NK-92 (cell line): ENCODE measurements around the gene ERP27.

Source experiments
- DNase-seq: peaks from one replicate; lab custom pipeline; 2025; ENCODE audit not compliant: unreplicated experiment; lab: John Stamatoyannopoulos, UW

Gene ERP27

DNA sequence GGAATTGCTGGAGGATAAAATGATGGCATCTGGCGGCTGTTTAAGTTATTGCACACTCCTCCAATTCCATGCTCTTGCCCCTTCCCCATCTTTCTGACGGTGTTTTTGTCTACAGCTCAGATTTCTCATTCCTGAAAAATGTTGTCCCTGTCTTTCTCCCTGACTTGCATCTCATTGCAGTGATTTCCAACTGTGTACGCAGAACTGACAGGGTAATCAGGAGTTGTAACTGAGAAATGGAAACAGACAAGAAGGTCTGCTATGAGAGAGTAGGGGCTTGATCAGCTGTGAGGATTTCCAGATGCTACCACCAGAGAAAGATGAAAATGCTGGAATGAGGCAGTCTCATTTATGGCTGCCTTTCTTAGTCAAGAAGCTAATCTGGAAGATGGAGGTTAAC is 1.3 kb downstream of the ERP27 start:
- no peak for DNase-seq

DNA sequence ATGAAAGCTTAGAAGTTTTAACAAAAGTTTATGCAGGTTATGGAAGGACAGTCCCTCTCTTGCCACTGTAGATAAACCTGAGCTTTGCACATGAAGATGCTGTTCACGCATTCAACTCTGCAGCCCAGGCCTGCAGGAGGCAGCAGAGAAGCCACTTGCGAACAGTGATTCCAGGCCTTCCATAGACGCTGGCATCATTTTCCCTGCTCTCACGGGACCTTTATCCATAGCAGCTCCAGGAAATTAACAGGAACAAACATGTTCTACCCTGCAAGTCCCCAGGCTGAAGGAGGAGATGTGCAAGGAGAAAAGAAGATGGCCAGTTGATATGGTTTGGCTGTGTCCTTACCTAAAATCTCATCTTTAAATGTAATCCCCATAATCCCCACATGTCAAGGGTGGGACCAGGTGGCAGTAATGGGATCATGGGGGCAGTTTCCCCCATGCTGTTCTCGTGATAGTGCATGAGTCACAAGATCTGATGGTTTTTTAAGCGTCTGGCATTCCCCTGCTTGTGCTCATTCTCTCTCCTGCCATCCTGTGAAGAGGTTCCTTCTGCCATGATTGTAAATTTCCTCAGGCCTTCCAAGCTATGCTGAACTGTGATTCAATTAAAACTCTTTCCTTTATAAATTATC is 2.0 kb downstream of the ERP27 start:
- DNase-seq: no peak

DNA sequence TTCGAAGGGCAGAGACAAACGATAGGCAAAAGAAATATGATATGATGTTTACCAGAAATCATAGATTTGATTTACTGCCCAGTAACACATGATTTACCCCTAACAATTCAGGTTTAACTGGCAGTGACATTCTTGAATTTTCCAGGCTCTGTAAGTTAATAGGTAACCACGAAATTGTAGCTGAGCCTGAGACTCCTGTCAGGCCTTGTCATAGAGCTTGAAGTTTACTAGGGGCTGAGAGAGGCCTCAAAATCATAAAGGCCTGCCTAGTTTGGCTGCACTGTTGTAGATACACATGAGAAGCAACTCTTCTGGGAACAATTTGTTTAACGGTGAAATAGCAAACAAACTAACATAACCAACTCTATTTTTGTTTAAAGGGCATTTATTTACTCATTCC is 3.3 kb downstream of the ERP27 start:
- no peak for DNase-seq

DNA sequence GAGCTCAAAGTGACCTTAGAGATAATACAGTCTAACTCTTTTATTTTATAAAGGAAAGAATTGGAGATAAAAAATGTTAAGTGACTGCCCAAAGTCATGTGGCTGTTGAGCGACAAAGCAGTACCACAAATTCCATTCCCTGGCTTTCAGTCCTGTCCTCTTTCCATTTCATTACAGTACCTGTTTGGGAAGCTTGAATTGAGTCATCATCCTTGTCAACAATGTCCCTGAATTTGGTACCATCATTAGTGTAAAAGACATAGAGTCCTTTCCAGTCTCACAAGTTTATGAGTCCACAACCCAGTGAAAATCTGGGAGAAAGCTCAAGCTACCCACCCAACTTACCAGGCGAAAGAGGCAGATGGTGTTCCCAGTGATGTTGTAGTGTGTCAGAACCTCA is 3.8 kb downstream of the ERP27 start:
- DNase-seq: no peak

DNA sequence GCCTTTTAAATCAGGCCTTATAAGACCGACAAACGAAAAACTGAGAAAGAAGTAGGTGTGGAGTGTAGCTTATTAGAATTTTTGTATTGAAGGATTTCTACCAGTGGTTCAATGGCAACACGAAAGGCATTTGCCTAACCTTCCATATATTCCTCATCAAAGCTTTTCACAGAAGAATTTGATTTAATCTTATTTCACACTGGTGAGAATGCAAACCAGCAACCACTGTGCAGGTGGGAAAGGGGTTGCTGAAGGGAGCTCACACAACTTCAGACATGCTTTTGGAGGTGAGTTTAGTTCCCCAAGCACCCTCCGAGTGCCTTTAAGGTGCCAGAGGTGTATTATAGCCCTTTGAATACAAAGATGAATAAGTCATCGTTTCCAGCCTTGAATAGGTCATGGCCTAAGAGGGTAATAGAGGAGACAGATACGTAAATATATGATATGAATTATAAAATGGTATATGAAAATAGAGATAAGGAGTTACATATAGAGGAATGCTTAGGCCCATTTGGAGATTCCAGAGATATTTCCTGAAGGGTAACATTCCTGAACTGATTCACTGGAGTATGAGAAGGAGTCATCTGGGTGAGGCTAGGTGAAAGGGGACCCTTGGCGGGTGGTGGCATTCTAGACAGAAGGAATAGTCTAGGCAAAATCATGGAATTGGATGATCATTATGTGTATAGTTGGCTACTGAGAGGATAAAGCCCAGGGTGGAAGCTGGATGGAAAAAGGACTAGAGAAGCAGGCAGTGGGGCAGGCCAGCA is 6.4 kb downstream of the ERP27 start:
- no peak for DNase-seq

DNA sequence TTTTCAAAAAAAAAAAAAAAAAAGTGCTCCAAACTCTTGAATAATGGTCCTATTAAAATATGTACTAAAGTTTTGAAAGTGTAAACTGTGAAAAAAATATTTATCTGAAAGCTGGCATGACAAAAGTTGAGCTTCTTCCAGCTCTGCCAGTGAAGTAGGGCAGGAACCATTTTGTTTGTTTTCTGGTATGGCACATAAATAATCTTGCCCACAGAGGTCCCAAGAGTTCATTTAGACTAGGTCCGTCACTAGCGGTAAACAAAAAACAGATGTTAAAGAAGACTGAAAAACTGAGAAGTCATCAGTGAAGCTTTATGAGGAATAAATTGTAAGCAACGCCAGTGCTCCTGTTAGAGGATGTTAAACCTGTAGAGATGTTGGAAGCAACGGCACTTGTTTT is 7.0 kb downstream of the ERP27 start:
- no peak for DNase-seq

DNA sequence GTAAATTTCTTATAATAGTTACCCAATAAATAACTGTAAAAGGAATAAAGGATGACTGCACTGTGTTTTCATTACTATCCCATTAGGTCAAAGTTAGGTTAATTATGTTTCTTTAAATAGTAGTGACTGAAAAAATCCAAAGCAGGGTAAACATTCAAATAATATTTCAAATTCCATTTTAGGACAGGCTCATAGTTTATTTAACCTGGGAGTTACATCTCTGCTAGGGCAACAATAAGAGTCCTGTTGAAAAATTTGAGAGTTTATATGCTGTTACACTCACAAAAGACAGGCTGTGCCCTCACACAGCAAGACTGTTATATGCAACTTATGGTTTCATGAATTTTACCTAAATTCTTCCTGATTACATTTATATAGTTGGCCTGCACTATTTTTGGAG is 8.0 kb downstream of the ERP27 start:
- DNase-seq: no peak

DNA sequence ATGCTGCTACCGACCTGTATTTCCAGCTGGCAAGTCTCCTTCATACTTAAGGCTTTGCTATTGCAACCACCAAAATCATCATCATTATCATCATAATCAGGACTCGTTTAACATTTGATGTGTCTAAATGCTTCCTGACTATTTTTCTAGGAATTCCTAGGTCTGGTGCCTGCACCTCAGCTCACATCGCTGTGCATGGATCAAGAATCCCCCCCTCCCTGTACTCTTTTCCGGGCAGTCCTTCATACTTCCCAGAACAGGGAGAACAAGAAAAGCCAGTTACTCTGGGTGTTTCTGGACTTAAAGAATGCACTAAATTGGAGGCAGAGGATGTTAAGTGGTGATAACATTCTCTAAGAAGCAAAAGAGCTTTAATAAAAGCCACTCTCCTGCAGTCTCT is 9.4 kb downstream of the ERP27 start:
- DNase-seq: no peak

DNA sequence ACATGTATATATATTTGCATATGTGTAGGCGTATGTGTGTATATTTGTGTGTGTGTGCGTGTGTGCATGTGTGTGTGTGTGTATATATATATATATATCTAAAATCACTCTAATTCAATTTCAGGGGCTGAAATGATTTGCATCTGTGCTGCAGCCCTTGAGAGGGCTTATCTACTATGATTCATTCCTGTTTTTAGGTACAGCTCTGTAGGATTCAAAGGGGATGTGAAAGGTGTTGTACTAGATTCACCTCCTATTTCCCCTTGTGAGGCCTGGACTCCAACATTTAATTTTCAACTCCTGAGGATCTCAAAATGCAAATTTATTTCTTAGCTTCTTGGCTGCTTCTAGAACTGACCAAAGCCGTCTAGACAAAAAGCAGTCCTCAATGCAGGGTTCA is 11.1 kb downstream of the ERP27 start:
- no peak for DNase-seq

DNA sequence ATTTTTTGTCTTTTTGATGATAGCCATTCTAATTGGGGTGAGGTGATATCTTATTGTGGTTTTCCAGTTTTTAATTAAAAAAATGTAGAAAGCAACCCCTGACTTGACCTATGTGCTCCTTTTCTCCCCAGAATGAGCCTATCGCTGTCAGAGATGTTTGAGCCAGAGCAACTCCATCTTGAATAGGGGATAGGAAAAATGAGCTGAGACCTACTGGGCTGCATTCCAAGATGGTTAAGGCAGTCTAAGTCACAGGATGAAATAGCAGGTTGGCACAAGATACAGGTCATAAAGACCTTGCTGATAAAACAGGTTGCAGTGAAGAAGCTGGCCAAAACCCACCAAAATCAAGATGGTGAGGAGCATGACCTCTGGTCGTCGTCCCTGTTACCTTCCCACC is 13.8 kb downstream of the ERP27 start:
- no peak for DNase-seq

DNA sequence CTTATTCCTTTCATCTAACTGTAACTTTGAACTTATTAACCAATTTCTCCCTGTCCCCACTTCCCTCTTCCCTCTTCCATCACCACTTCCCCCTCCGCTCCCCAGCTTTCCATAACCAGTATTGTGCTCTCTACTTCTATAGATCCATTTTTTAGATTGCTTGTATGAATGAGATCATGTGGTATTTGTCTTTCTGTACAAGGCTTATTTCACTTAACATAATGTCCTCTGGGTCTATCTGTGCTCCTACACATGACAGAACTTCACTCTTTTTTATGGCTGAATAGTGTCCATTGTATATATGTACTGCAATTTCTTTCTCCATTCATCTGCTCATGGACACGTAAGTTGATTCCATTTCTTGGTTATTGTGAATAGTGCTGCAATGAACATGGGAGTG is 14.4 kb downstream of the ERP27 start:
- DNase-seq: no peak

DNA sequence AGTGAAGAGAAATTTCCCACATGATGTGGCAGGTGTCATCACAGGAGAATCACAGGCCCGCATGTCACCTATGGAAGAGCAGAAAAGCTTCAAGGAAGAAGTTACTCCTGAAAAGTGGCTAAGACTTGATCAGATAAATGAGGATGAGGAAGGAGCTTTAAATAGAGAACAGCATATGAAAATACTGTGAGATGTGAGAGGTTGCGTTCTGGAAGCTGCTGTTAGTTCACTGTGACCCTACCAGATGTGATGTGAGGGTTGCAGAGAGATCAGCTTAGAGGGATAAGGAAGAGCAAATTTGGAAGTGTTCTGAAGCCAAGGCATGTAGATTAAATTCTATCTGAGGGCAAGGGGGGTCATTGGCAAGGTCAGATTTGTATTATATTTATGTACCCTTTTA is 17.1 kb downstream of the ERP27 start:
- DNase-seq: no peak

DNA sequence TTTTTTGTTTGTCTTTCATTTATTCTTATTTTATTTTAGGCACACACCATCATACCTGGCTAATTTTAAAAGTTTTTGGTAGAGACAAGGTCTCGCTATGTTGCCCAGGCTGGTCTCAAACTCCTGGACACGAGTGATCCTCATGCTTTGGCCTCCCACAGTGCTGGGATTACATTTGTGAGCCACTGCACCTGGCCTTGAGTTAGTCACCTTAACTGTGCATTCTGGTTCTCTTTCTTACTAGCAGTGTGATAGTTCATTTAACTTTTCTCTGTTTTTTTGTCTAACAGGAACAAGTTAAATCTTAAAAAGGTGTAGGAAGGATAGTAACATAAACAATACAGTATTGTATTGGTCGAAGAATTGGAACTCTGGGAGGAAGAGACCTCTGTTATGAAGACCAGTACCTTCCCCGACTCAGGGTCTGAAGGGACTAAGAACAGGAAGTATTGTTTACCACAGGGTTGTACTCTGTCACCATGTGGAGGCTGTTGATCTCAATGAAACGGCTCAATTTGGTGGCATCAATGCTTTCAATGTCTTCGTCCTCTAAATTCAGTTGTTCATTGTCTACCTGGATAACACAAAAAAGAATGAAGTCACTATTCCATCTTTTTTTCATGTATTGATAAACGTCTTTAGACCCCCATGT is 17.7 kb downstream of the ERP27 start:
- no peak for DNase-seq

DNA sequence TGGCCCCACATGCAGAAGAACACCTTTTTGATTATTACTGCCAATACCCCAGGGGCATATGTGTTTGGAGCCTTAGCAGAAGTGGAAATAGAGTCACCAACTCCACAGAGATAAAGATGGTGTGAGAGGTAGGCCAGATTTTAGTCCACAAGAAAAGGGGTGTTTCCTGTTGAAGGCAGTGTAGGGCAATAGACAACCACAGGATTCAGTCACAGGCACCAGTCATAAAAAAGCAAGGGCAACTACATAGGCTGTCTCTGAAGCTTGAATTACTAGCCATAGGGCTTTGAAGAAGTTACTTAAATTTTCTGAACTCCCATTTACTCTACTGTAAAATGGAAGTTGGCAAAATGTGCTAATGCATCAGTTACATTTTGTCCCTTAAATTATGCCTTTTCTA is 18.9 kb downstream of the ERP27 start:
- no peak for DNase-seq

DNA sequence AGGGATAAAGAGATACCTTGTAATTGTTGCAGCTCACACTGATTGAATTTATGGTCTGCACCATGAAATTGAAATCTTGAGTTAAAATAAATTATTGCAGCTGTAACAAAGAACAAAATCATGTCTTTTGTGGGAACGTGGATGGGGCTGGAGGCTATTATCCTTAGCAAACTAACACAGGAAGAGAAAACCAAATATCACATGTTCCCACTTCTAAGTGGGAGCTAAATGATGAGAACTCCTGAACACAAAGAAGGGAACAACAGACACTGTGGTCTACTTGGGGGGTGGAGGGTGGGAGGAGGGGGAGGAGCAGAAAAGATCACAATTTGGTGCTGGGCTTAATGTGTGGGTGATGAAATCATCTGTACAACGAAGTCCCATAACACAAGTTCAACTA is 22.6 kb downstream of the ERP27 start:
- no peak for DNase-seq

DNA sequence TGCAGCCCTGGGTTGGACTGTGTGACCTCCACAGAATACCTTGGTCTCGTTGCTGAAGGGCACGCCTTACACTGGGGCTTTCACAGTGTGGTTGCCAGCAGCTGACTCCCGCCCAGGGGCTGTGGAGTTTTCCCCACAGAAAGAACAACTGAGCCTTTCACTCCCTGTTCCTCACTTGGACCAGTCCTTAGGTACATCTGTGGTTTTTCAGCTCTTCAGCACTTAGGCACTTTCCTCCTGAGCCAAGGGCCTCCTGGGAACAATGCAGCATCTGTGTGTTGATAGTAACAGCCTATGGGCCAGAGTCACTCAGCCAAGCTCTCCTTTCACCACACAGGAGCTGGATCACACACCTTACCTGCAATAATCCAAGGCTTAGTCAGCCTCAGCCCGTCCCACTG is 25.0 kb downstream of the ERP27 start:
- no peak for DNase-seq

DNA sequence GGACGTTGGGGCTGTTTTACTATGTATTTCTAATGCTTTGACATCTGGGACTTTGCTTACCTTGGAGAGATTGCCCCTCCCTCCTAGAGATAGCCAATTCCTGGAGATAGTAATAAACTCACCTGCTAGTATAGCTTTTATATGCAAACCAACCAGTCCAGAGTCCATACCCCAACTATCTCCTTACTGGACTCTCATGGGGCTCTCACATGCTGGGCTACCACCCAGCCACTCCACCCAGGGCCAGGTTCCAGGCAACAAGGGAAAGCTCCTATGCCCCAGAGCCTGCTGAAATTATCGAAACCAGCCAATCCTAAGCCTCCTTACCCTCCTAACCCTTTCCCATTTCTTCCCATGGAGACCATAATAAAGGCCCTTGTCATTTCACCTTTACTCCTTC is 27.2 kb downstream of the ERP27 start:
- no peak for DNase-seq

DNA sequence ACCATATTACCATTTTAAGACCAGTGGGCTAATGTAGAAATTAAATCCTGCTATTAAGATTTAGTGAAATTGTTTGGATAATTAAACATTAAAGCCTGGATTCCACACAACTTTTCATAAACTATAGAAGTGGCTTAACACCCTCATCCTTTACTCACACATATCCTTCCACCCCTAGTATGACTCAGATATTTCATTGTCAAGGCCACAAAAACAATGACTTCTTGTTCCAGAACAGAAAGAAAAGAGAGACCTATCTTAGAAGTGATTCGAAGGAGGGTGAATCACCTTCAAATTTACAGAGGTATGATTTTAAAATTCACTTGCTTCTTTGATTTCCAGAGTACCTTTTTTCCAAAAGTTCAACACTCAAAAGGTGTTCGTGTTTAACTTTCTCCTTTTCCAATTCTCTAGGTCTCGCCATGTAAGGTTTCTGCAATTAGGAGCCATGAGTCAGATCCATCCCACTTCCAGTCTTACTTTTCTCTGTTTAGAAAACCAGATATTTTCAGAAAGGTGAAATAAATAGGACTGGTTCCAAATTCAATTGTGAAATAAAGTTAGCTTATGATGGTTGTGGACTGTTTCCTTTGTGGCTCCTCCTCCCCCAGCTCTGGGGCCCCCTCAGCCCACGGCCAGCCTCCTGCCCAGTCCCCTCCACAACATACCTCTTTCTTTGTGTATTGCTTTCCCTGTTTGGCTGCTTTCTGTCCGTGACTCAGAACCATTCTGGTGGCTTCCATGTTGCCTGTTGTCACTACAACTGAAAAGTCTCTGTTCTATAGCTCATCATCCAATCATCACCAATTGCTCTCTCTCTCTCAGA is 28.0 kb downstream of the ERP27 start:
- DNase-seq: no peak

DNA sequence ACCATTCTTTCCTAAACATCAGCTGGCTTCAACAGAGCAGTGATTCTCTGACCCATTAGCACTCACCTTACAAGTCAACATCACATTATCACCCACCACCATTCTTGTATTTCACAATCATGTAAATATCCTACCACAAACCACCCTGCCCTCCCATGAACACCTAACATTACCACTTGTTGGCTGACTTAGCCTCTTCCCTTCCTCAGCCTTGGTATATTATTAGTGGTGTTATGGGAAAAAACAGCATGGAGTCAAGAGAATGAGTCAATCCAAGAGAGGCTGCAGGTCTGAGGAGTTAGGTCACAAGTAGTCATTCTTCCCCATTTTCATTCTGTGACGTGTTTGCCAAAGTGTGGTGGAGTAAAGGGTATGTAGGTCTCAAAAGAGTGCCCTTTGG is 30.4 kb downstream of the ERP27 start:
- DNase-seq: no peak

DNA sequence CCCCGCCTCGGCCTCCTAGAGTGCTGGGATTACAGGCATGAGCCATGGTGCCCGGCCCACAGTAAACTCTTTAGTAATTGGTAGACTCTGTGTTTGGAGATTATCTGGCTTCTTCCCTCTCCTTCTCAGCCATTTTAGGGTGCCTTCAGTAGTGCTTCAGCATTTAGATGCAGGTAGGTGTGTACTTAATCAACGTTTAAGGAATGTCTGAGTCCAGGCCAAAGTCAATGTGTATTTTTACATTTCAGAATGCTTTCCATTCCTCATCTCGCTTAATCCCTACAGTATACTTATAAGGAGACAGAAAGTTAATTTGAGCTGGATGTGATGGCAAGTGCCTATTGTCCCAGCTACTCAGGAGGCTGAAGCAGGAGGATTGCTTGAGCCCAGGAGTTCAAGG is 32.2 kb downstream of the ERP27 start:
- no peak for DNase-seq

DNA sequence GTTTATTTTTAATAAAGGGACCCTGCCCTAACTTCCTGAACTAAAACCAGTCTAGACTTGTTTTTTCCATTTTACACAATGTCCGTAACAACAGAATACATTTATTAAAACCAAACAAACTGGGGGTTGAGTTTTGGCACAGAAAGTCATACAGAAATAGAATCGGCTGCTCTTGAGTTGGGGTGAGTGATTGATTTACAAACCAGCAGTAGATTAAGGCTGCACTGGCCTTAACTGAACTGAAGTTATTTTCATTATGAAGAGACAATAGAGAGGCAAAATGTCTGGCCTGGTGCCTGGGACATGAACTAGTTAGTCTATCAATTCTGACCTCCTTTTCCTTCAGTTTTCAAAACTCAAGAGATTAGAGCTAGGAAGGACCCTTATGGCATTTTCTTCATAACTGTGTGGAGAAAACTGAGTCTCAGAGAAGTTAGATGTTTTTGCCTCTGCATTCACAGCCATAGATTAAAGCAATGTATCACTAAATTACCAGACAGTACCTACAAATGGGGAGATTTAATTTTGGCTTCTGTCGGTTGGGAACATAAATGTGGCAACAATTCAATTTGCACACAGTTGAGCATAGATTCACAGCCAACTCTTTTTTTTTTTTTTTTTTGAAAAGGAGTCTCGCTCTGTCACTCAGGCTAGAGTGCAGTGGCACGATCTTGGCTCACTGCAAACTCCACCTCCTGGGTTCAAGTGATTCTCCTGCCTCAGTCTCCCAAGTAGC is 32.9 kb downstream of the ERP27 start:
- DNase-seq: no peak
